HG02759 (cell line): ENCODE results near the gene CCDC102B.
"Not testable (repeated sequence)": the region's sequence is repeated elsewhere in the genome, so short reads cannot be mapped to it uniquely, and the experiment has no call there.

Source experiments
- ATAC-seq: cut with Tn5 transposase; IDR thresholded peaks from one replicate; pipeline ENCODE4 v1.9.1; 2021; ENCODE audit warnings: mild to moderate bottlenecking, moderate library complexity; ENCODE audit not compliant: unreplicated experiment

The CCDC102B gene

GRCh38 chr18:68893354-68893753 lies 95.5 kb downstream of the CCDC102B start:
- ATAC-seq, result no peak

DNA sequence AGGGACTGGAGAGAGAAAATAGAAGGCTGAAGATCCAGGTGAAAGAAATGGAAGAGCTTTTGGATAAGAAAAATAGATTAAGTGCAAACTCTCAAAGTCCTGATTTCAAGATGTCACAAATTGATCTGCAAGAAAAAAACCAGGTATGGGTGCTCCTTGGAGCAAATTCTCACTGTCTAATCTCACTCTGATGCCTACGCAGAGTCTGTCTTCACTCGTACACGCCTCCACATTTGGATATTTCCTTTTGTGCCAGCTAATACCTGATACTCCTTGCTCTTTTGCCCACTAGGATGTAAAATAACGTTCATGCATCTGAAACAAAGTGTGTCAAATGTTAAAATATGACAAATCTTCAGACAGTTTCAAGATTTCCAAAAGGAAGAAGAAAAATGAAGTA lies 99.4 kb downstream of the CCDC102B start:
- no peak for ATAC-seq

- no peak for ATAC-seq
Observed at GRCh38 chr18:68909579-68909978, 111.7 kb downstream of the CCDC102B start.

DNA sequence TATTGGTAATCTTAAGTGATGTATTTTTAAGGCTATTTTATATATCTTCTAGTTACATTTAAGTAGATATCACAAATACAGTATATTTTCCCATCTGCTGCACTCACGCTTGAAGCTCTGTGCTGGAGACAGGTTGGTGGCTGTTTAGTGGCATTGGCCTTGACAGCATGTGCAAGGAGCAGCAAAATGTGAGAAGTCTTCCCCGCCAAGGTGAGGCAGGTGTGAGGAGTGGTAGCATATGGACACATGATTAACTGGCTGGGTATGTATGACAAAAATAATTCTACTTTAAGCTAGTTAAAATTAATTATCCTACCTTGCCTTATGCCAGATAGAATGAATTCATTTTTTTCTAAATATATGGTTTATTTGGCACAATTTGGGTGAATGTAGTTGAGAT lies 117.2 kb downstream of the CCDC102B start:
- ATAC-seq, result no peak

- no peak for ATAC-seq
Observed at GRCh38 chr18:68916734-68917133, 118.9 kb downstream of the CCDC102B start.

- ATAC-seq, result no peak
Observed at GRCh38 chr18:68918216-68918615, 120.3 kb downstream of the CCDC102B start.

DNA sequence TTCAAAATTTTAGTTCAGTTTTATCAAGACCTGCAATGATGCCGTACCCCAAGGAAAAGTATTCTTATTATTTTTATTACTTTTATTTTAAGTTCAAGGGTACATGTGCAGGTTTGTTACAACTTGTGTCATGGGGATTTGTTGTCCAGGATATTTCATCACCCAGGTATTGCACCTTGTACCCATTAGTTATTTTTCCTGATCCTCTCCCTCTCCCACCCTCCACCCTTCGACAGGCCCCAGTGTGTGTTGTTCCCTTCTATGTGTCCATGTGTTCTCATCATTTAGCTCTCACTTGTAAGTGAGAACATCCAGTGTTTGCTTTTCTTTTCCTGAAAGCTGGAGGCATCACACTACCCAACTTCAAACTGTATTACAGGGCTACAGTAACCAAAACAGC lies 122.0 kb downstream of the CCDC102B start:
- ATAC-seq, result no peak

GRCh38 chr18:68922392-68922791 lies 124.5 kb downstream of the CCDC102B start:
- ATAC-seq, result no peak

- ATAC-seq, result peak; percentile 87
Observed at GRCh38 chr18:68925268-68925667, 127.4 kb downstream of the CCDC102B start.

- ATAC-seq, result no peak
Observed at GRCh38 chr18:68928762-68929675, 131.1 kb downstream of the CCDC102B start.

DNA sequence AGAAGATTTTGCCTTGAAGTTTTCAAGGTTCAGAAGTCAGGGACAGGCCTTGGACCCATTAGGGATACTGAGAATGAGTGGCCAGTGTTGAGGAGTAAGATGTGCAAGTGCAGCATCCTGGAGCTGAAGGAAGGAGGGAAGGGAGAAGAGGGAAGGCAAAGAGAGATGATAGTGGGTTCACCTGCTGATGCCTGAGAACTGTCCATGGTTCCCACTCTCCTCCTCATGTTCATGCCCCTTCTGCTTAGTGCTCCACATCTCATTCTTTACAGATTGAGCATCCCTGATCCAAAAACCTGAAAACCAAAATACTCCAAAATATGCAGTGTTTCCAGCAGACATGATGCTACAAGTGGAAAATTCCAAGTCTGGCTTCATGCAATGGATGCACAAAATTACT lies 137.8 kb downstream of the CCDC102B start:
- ATAC-seq, result no peak

DNA sequence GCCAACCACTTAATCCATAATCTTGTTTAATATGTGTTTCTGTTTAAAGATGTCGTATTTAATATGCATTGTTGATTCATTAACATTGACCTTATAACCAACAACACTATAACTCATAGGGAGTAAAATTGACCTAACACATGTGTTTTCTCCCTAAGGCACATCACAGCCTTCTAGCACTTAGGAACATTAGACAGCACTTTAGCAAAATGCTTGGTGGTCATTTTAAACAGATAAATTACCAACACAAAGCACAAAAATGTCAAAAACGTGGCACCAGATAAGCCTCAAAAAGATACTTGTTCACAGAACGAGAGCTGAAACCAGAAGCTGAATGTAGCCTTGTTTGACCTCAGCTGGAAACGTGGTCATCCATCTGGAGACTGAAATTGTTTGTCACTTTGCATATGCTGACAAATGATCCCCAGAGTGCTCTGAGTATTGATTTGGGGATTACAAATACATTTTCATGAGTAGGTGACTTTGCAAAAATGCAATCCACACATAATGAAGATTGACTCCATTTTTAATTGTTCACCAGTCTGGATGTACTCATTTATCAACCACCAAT lies 139.2 kb downstream of the CCDC102B start:
- peak; percentile 86 for ATAC-seq

- ATAC-seq, result no peak
Observed at GRCh38 chr18:68940039-68940438, 142.2 kb downstream of the CCDC102B start.

GRCh38 chr18:68940754-68941153 lies 142.9 kb downstream of the CCDC102B start:
- ATAC-seq, result peak; percentile 52

- ATAC-seq, result no peak
Observed at GRCh38 chr18:68942230-68942629, 144.3 kb downstream of the CCDC102B start.

- not testable (repeated sequence) for ATAC-seq
Observed at GRCh38 chr18:68943861-68944260, 146.0 kb downstream of the CCDC102B start.

GRCh38 chr18:68944330-68944729 lies 146.4 kb downstream of the CCDC102B start:
- no peak for ATAC-seq

DNA sequence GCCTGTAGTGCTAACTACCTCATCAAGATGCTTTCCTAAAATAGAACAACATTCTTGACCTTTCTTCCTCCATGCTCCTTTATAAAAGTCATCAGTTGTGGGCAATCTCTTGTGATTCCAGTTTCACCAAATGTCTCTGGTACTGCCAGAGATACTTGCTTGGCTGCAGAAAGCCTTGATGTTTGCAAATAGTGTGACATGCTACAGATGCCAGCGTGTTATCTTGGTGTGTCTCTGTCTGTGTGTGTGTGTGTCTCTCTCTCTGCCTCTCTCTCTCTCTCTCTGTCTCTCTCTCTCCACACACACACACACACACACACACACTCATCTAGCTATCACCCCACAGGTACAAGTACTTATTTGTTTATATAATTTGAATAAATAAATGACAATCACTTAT lies 146.9 kb downstream of the CCDC102B start:
- no peak for ATAC-seq

DNA sequence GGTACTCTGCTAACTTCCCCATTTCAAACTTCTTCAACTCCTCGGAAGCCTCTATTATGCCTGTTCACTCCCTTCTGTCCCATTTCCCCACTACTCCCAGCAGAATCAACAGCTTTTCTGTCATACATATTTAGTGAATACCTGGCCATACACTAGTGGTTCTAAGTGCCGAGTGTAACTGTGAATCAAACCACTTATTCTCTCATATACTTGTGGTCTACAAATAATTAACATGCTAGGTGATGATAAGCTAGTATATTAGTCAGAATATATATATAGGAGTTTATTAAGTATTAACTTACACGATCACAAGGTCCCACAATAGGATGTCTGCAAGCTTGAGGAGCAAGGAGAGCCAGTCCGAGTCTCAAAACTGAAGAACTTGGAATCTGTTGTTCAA lies 150.7 kb downstream of the CCDC102B start:
- no peak for ATAC-seq

DNA sequence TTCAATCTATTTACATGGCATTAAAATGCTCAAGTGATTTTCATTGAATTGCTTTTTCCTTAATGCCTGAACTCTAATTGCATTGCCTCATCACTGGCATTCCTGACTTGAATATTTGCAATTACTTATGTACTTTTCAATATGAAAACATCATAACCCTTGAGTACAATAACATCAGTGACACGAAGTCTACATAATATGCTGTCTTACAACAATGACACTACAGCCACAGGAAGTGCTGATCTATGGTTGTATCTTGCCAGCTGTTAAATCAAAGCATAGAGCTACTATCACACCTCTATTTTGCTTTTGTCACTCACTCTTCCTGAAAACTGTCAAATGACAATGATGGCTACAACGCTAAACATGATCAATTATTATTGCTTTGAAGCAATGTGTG lies 156.9 kb downstream of the CCDC102B start:
- ATAC-seq, result no peak

- ATAC-seq, result no peak
Observed at GRCh38 chr18:68956650-68957049, 158.8 kb downstream of the CCDC102B start.

DNA sequence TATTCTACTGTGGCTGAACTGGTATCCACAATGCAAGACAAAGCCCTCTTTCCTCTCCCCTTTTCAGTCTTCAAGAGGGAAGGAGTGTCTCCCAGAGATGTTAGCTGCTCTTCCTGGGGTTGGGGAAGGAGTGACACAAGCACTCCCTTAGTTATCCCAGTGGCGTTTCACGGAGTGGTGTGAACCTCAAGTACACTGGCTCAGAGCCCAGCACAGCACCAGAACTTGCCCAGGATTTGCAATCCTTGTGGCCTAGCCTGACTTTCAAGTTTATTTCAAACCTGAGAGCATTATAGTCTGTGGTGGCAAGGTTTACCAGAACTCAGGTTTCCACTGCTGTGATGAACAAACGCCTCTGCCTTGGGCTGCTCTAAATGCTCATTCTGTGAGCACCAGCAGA lies 162.5 kb downstream of the CCDC102B start:
- no peak for ATAC-seq
